H1 (cell line): ENCODE measurements around the gene RNF141. TPM values are rescaled to one million over a fixed set of nuclear protein-coding genes. Genes with fewer than 3 reads are reported as not detected.

Experiments used
- CTCF ChIA-PET: fragments of 300-600 bp; sonication (Branson Sonifier 250); formaldehyde crosslinking; loops from one replicate; lab custom pipeline; 2021; ENCODE audit not compliant: partially characterized antibody; lab: Charles Lee
- POLR2A ChIA-PET: fragments of 300-600 bp; sonication (Branson Sonifier 250); formaldehyde crosslinking; loops from one replicate; lab custom pipeline; 2021; ENCODE audit warnings: inconsistent platforms; ENCODE audit not compliant: partially characterized antibody; lab: Charles Lee
- DNase-seq, 2 experiments: peaks; one replicate each; pipeline versions ENCODE4 v3.0.0 to v3.0.0-alpha.2; 2010 to 2022; ENCODE audit warnings: low spot score in 2 of 2, low read depth in 1 of 2, mixed read lengths in 1 of 2
- FAIRE-seq: peaks from 2 replicates; lab custom pipeline; 2011; peaks lifted over from hg19 to GRCh38; lab: Jason Lieb, UNC
- H2AFZ ChIP-seq: 2 replicates; pipeline ENCODE4 v1.8.1; 2012; ENCODE audit warnings: low read length, inconsistent platforms
- H2AK5ac ChIP-seq: 2 replicates; pipeline ENCODE4 v1.6.1; 2013; ENCODE audit warnings: low read depth, low read length
- H2BK120ac ChIP-seq: replicated peaks from 2 replicates; pipeline ENCODE3; 2013; ENCODE audit warnings: low read depth, low read length, inconsistent platforms
- H2BK12ac ChIP-seq: 2 replicates; pipeline ENCODE4 v1.6.1; 2013; ENCODE audit warnings: low read depth, low read length
- H2BK15ac ChIP-seq: 2 replicates; pipeline ENCODE4 v1.6.1; 2013; ENCODE audit warnings: low read length
- H2BK20ac ChIP-seq: 2 replicates; pipeline ENCODE4 v1.6.1; 2013; ENCODE audit warnings: low read length
- H2BK5ac ChIP-seq: 2 replicates; pipeline ENCODE4 v1.6.1; 2013; ENCODE audit warnings: low read depth, low read length
- H3K14ac ChIP-seq: 2 replicates; pipeline ENCODE4 v1.6.1; 2013; ENCODE audit warnings: inconsistent platforms; ENCODE audit not compliant: insufficient read length
- H3K18ac ChIP-seq: 2 replicates; pipeline ENCODE4 v1.6.1; 2013; ENCODE audit warnings: low read length; ENCODE audit errors: extremely low read depth
- H3K23ac ChIP-seq: 2 replicates; pipeline ENCODE4 v1.6.1; 2013; ENCODE audit warnings: inconsistent platforms; ENCODE audit not compliant: insufficient read length
- H3K23me2 ChIP-seq: 2 replicates; pipeline ENCODE4 v1.6.1; 2013; ENCODE audit warnings: low read depth, low read length
- H3K27ac ChIP-seq: 2 replicates; pipeline ENCODE4 v1.6.1; 2011; ENCODE audit warnings: low read depth, low read length, inconsistent platforms
- H3K27me3 ChIP-seq, 4 experiments: replicated peaks in 1 of 4; 1 replicate in 1 of 4; 2 replicates in 3 of 4; pipeline versions ENCODE4 v1.6.1 to v1.8.1; 2011 to 2013; ENCODE audit warnings: low read length in 3 of 4, mild to moderate bottlenecking in 3 of 4, inconsistent platforms in 2 of 4, mixed read lengths in 2 of 4, moderate library complexity in 1 of 4; ENCODE audit not compliant: control insufficient read depth in 3 of 4, insufficient read depth in 3 of 4; ENCODE audit errors: extremely low read depth in 1 of 4
- H3K36me3 ChIP-seq, 4 experiments: 2 replicates each; pipeline versions ENCODE4 v1.6.1 to v1.8.1; 2011 to 2013; ENCODE audit warnings: mild to moderate bottlenecking in 4 of 4, low read length in 3 of 4, moderate library complexity in 2 of 4, control low read depth in 1 of 4, inconsistent platforms in 1 of 4; ENCODE audit not compliant: insufficient read depth in 4 of 4, control insufficient read depth in 2 of 4
- H3K4ac ChIP-seq: replicated peaks from 2 replicates; pipeline ENCODE3; 2013; ENCODE audit warnings: low read length, low read depth, mixed read lengths, inconsistent platforms; ENCODE audit not compliant: insufficient read length
- H3K4me1 ChIP-seq, 4 experiments: replicated peaks in 1 of 4; 1 replicate in 1 of 4; 2 replicates in 3 of 4; pipeline versions ENCODE4 v1.6.1 to v1.8.1; 2011 to 2013; ENCODE audit warnings: low read length in 3 of 4, inconsistent platforms in 2 of 4, mixed read lengths in 1 of 4; ENCODE audit not compliant: insufficient read depth in 4 of 4, control insufficient read depth in 3 of 4
- H3K4me2 ChIP-seq, 2 experiments: 2 replicates each; pipeline versions ENCODE4 v1.6.1 to v1.8.1; 2011 to 2013; ENCODE audit warnings: low read depth in 2 of 2, low read length in 2 of 2, control low read depth in 1 of 2, inconsistent platforms in 1 of 2, mild to moderate bottlenecking in 1 of 2; ENCODE audit not compliant: insufficient read depth in 1 of 2
- H3K4me3 ChIP-seq, 4 experiments: fragments of 200-600, 300-600 bp in 1 of 4; sonication (generic), shearing (Covaris generic), sonication (Bioruptor Twin) in 1 of 4; 2 replicates each; pipeline versions ENCODE4 v1.5.1 to v1.8.1; 2011 to 2016; ENCODE audit warnings: low read length in 4 of 4, low read depth in 3 of 4, control low read depth in 2 of 4, inconsistent platforms in 2 of 4, mild to moderate bottlenecking in 2 of 4, mixed read lengths in 1 of 4, moderate library complexity in 1 of 4; ENCODE audit not compliant: insufficient read depth in 2 of 4; ENCODE audit errors: extremely low read depth in 1 of 4
- H3K56ac ChIP-seq: replicated peaks from 2 replicates; pipeline ENCODE3; 2013; ENCODE audit warnings: low read depth, mild to moderate bottlenecking, mixed read lengths, low read length, inconsistent platforms; ENCODE audit not compliant: insufficient read length
- H3K79me1 ChIP-seq: 2 replicates; pipeline ENCODE4 v1.6.1; 2013; ENCODE audit warnings: low read depth, low read length, control low read depth
- H3K79me2 ChIP-seq, 2 experiments: 2 replicates each; pipeline versions ENCODE4 v1.6.1 to v1.8.1; 2012 to 2013; ENCODE audit warnings: low read length in 2 of 2, mild to moderate bottlenecking in 2 of 2, inconsistent platforms in 1 of 2; ENCODE audit not compliant: insufficient read depth in 2 of 2, control insufficient read depth in 1 of 2
- H3K9ac ChIP-seq, 4 experiments: replicated peaks in 1 of 4; 1 replicate in 1 of 4; 2 replicates in 3 of 4; pipeline versions ENCODE4 v1.6.1 to v1.8.1; 2011 to 2013; ENCODE audit warnings: low read depth in 3 of 4, low read length in 3 of 4, control low read depth in 2 of 4, mild to moderate bottlenecking in 2 of 4, moderate library complexity in 2 of 4, inconsistent platforms in 1 of 4; ENCODE audit errors: extremely low read depth in 1 of 4
- H3K9me3 ChIP-seq, 2 experiments: 2 replicates each; pipeline versions ENCODE4 v1.6.1 to v1.8.1; 2012 to 2013; ENCODE audit warnings: mild to moderate bottlenecking in 2 of 2, moderate library complexity in 2 of 2, control low read depth in 1 of 2, inconsistent platforms in 1 of 2, low read depth in 1 of 2, low read length in 1 of 2, mixed read lengths in 1 of 2; ENCODE audit not compliant: insufficient read depth in 2 of 2
- H4K20me1 ChIP-seq, 2 experiments: replicated peaks in 1 of 2; 2 replicates each; pipeline versions ENCODE3 to v1.8.1; 2011 to 2013; ENCODE audit warnings: inconsistent platforms in 2 of 2, low read length in 2 of 2, mild to moderate bottlenecking in 1 of 2; ENCODE audit not compliant: insufficient read depth in 2 of 2, control insufficient read depth in 1 of 2
- H4K5ac ChIP-seq: 2 replicates; pipeline ENCODE4 v1.6.1; 2013; ENCODE audit warnings: low read length, low read depth, mixed read lengths, inconsistent platforms; ENCODE audit not compliant: insufficient read length
- H4K8ac ChIP-seq: 2 replicates; pipeline ENCODE4 v1.8.0; 2013; ENCODE audit warnings: mild to moderate bottlenecking, moderate library complexity, low read length, inconsistent platforms; ENCODE audit not compliant: insufficient read depth; ENCODE audit errors: extremely low read depth
- H4K91ac ChIP-seq: replicated peaks from 2 replicates; pipeline ENCODE3; 2013; ENCODE audit warnings: low read length, mixed read lengths, inconsistent platforms; ENCODE audit not compliant: insufficient read length
- WGBS, 2 experiments: shearing (Covaris generic) in 1 of 2; methylation state at CpG; one replicate each; pipeline versions ENCODE4 v1.1.6 to v1.1.7; 2013 to 2015; ENCODE audit warnings: low lambda C conversion rate in 2 of 2, mixed read lengths in 2 of 2, inconsistent platforms in 1 of 2, low coverage in 1 of 2, missing lambda C conversion rate in 1 of 2; ENCODE audit not compliant: insufficient replicate concordance in 2 of 2, insufficient coverage in 1 of 2, insufficient read length in 1 of 2; ENCODE audit errors: extremely low coverage in 1 of 2, missing lambda C conversion rate in 1 of 2; 5-methylcytosine and 5-hydroxymethylcytosine counted together
- polyA plus RNA-seq, 7 experiments: library from polyadenylated mRNA; depleted of rRNA in 3 of 7; stranded (reverse) in 5 of 7; unstranded in 2 of 7; fragments of >200 nt in 5 of 7; fragments of 200-250 nt in 2 of 7; gene quantifications; 1 replicate in 5 of 7; 2 replicates in 1 of 7; 4 replicates in 1 of 7; pipeline versions ENCODE4 v1.2.1 to v1.2.3, GENCODE V29; 2011 to 2013; ENCODE audit warnings: missing spikeins in 2 of 7, mixed read lengths in 2 of 7
- total RNA-seq: library from RNA; stranded (reverse); fragmentation: NEBNext Ultra II Directional; extraction: Animal tissue kit (Norgen Biotek cat#: 25700); gene quantifications from 2 replicates; pipeline ENCODE4 v1.2.1, GENCODE V29; 2021

The RNF141 gene
- total and polyA plus RNA-seq, 2 of the 8 experiments (the other 6 are each of a cell fraction or from before 2014, with no cell fraction given), result 8.5 to 22.8 TPM

- no peak overlapping the region for H3K4me3 ChIP-seq
- no peaks in the 10 kb centered on the region; a peak in 1 of 7 replicates for H3K27me3 ChIP-seq
- WGBS, 2 experiments, result 95% methylated on average over 6 of the region's 6 CpGs; no CpG with 5 or more reads in 1 of the 2 experiments
- no peak overlapping the region for H4K5ac ChIP-seq
- no peak for FAIRE-seq
- no peak overlapping the region for H3K9ac ChIP-seq
- 0 out of 7 replicates have a peak, but pooled peaks cover 0 to 3% (median 0%) of the 10 kb centered on the region in 4 experiments for H3K4me1 ChIP-seq
- peaks cover 0 to 2% of the 10 kb centered on the region in 2 experiments for H4K20me1 ChIP-seq
- H2BK12ac ChIP-seq, result no peak overlapping the region
- H3K18ac ChIP-seq, result no peak overlapping the region
- H4K91ac ChIP-seq, result no peak overlapping the region
- H3K9me3 ChIP-seq, result no peaks in the 10 kb centered on the region
- H3K36me3 ChIP-seq, result no peaks in the 10 kb centered on the region; a peak in 1 of 8 replicates
- CTCF ChIA-PET, result interaction anchor here (1.2 kb wide), 1 partner anchor 17 kb away, joined by 3 read pairs; no protein-coding TSS in a partner anchor
- no peak overlapping the region for H2BK120ac ChIP-seq
- DNase-seq, result no peak
- no peak overlapping the region for H2BK15ac ChIP-seq
- no peaks in the 10 kb centered on the region for H3K23me2 ChIP-seq
- no peak overlapping the region for H4K8ac ChIP-seq
- no peak overlapping the region for H2AK5ac ChIP-seq
- H3K27ac ChIP-seq, result no peak overlapping the region
- no peaks in the 10 kb centered on the region for H3K79me1 ChIP-seq
- no peak overlapping the region for H3K56ac ChIP-seq
- POLR2A ChIA-PET, result no interaction called here
- H2BK20ac ChIP-seq, result no peak overlapping the region
- H3K4ac ChIP-seq, result no peak overlapping the region
- no peak overlapping the region for H2AFZ ChIP-seq
- no peak overlapping the region for H3K23ac ChIP-seq
- no peak overlapping the region for H3K4me2 ChIP-seq
- no peak overlapping the region for H2BK5ac ChIP-seq
- H3K14ac ChIP-seq, result no peak overlapping the region
- no peaks in the 10 kb centered on the region for H3K79me2 ChIP-seq
Observed at GRCh38 chr11:10505278-10506007, 35.5 kb downstream of the RNF141 start.
